ENCODE results near the gene C2orf92. TPM values are rescaled to one million over a fixed set of nuclear protein-coding genes. Genes with fewer than 3 reads are reported as not detected.

The C2orf92 gene
- total RNA-seq, 1 donor from 2014 or later, result 20.0 TPM

DNA sequence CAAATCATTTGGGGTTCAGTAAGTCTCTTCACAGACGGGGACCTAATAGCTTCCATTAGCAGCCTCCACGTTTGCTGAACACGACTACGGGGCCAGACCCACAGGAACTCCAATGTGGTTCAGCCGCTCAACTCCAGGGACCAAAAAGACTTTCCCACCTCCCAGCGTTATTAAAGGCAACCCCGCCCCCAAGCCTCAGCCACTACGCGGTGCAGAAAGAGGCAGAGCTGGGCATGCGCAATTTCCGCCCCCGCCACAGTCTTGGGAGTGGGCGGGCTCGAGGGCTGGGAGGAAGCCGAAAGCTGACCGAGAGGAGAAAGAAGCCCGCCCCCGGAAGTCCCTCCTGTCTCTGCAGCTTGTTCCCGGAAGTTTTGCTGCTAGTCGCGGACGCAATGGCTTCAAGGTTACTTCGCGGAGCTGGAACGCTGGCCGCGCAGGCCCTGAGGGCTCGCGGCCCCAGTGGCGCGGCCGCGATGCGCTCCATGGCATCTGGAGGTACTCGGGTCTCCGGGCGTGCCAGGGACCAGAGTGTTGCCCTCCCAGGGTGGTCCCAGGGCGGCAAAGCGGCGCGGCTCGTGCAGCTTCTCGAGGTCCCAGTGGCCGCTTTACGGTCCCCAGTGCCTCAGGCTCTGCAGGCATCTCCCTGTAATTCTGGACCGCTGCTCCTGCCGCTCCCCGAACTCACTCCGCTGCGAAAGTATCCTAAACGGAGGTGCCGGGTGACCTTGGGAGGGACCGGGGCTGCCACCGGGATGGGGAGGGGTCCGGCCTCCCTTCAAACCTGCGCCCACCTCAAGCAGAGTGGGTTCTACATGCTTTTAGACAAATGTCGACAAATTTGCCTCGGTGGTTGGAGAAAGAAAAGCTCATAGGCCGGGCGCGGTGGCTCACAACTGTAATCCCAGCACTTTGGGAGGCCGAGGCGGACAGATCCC is 23.6 kb upstream of the C2orf92 start, which contains the start of gene COX5B:
Gene COX5B (plus strand): TSS at position 368 of the 935 bp plus-strand sequence. CDS start 25 bp downstream, at position 393.
- Mint-ChIP-seq H3K36me3 (peaks cover 15% of the 10 kb centered on the region), H3K9me3 (no peaks in the 10 kb centered on the region), H3K27ac (peak within 1 kb of the TSS; percentile 99), H3K4me1 (peaks cover 14% of the 10 kb centered on the region), H3K27me3 (ENCODE audit: low read depth) (no peaks in the 10 kb centered on the region), H3K4me3 (peak within 1 kb of the TSS; percentile 94)
- DNase-seq (ENCODE audit: low spot score in 2 of 2, unreplicated experiment in 2 of 2), result peak; percentile 97 to 99
- TF ChIP-seq, protein P1, sequence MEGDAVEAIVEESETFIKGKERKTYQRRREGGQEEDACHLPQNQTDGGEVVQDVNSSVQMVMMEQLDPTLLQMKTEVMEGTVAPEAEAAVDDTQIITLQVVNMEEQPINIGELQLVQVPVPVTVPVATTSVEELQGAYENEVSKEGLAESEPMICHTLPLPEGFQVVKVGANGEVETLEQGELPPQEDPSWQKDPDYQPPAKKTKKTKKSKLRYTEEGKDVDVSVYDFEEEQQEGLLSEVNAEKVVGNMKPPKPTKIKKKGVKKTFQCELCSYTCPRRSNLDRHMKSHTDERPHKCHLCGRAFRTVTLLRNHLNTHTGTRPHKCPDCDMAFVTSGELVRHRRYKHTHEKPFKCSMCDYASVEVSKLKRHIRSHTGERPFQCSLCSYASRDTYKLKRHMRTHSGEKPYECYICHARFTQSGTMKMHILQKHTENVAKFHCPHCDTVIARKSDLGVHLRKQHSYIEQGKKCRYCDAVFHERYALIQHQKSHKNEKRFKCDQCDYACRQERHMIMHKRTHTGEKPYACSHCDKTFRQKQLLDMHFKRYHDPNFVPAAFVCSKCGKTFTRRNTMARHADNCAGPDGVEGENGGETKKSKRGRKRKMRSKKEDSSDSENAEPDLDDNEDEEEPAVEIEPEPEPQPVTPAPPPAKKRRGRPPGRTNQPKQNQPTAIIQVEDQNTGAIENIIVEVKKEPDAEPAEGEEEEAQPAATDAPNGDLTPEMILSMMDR (IDR thresholded peaks at IDR 0.05; ENCODE audit: unreplicated experiment), result no peak

DNA sequence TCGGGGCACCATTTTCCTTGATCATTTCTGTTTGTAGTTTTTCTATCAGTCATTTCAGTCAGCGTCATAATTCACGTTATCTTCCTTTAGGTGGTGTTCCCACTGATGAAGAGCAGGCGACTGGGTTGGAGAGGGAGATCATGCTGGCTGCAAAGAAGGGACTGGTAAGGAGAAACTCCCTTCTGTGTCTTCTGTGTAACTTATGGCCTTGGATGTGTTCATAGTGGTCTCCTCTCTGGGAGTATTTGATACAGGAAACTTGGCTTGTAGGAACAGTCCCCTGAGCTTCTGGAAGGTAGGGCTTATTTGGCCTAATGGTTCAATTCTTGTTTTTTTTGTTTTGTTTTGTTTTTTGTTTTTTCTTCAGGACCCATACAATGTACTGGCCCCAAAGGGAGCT is 22.5 kb upstream of the C2orf92 start:
- H3K36me3 Mint-ChIP-seq, result peaks cover 17% of the 10 kb centered on the region

DNA sequence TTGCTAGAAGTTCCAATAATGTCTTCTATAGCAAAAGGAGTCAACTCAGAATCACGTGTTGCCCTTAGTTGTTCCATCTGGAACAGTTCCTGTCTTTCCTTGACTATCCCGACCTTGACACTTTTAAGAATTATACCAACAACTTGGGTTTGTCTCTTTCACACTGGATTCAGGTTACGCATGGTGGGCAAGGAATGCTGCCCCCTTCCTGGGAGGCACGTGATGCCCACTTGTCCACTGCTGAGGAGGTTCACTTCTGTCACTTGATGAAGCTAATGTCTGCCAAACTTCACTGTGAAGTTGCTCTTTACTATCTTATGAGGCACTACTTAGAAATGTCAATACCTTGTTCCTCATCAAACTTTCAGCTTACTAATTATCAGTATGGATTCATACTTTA is 18.4 kb upstream of the C2orf92 start:
- peaks cover 47% of the 10 kb centered on the region for H3K36me3 Mint-ChIP-seq
- no peak for DNase-seq (ENCODE audit: low spot score in 2 of 2, unreplicated experiment in 2 of 2)
- H3K4me3 Mint-ChIP-seq, result no peak overlapping the region
- TF ChIP-seq, protein P1 (IDR thresholded peaks at IDR 0.05; ENCODE audit: unreplicated experiment), result no peak
- H3K4me1 Mint-ChIP-seq, result peaks cover 7% of the 10 kb centered on the region
- H3K9me3 Mint-ChIP-seq, result peaks cover 23% of the 10 kb centered on the region
- no peaks in the 10 kb centered on the region for H3K27me3 Mint-ChIP-seq (ENCODE audit: low read depth)
- H3K27ac Mint-ChIP-seq, result peak overlapping the region; percentile 40

More for the DNA sequence above, 22.5 kb upstream of the C2orf92 start:
- peaks cover 14% of the 10 kb centered on the region for H3K4me1 Mint-ChIP-seq
- DNase-seq (ENCODE audit: low spot score in 2 of 2, unreplicated experiment in 2 of 2), result no peak
- peak overlapping the region; percentile 94 for H3K4me3 Mint-ChIP-seq
- TF ChIP-seq, protein P1 (IDR thresholded peaks at IDR 0.05; ENCODE audit: unreplicated experiment), result no peak
- H3K27me3 Mint-ChIP-seq (ENCODE audit: low read depth), result no peaks in the 10 kb centered on the region
- H3K9me3 Mint-ChIP-seq, result no peaks in the 10 kb centered on the region
- peak overlapping the region; percentile 81 for H3K27ac Mint-ChIP-seq

DNA sequence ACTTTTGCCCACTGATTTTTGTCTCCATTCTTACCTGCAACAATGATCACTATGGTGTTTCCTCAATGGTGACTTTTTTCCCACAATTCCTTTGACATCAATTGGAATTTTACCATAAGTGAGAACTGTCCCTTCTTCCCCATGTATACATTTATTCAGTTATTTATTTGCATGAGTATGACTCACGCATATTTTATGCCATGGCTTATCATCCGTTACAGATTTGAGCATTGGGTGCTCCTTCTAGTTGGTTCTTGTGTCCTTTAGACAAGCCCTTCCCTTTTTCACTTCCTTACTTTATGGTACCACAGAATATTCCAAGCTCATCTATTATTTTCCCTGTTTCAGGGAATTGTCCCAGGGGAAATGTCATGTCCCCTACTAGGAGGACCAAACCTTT is 16.0 kb upstream of the C2orf92 start:
- no peaks in the 10 kb centered on the region for H3K27me3 Mint-ChIP-seq (ENCODE audit: low read depth)
- peaks cover 50% of the 10 kb centered on the region for H3K36me3 Mint-ChIP-seq
- H3K27ac Mint-ChIP-seq, result no peak overlapping the region
- H3K9me3 Mint-ChIP-seq, result peaks cover 23% of the 10 kb centered on the region
- no peaks in the 10 kb centered on the region for H3K4me1 Mint-ChIP-seq
- no peak overlapping the region for H3K4me3 Mint-ChIP-seq
- TF ChIP-seq, protein P1 (IDR thresholded peaks at IDR 0.05; ENCODE audit: unreplicated experiment), result no peak
- no peak for DNase-seq (ENCODE audit: low spot score in 2 of 2, unreplicated experiment in 2 of 2)

DNA sequence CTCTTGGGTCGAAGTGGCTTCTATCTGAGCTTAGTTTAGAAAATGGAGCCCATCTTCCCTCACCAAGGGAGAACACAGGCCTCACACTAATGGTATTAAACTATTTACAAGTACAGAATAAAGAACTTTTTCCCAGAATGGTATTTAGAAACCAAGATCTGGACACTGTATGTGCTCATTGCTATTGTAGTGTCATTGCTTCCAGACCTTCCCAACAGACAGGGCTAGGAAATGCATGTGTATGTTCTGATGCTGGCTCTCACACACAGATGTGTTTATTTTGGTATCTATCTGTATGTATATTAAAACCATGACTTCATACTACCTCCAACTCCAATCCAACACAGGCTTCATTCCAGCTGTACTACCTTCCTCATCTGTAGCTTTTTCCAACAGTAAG is 15.6 kb upstream of the C2orf92 start:
- no peak overlapping the region for H3K27ac Mint-ChIP-seq
- DNase-seq (ENCODE audit: low spot score in 2 of 2, unreplicated experiment in 2 of 2), result no peak
- H3K9me3 Mint-ChIP-seq, result peaks cover 23% of the 10 kb centered on the region
- H3K36me3 Mint-ChIP-seq, result peaks cover 52% of the 10 kb centered on the region
- no peaks in the 10 kb centered on the region for H3K27me3 Mint-ChIP-seq (ENCODE audit: low read depth)
- H3K4me3 Mint-ChIP-seq, result no peak overlapping the region
- no peaks in the 10 kb centered on the region for H3K4me1 Mint-ChIP-seq
- TF ChIP-seq, protein P1 (IDR thresholded peaks at IDR 0.05; ENCODE audit: unreplicated experiment), result no peak
